ENCODE measurements around the gene DOC2A. TPM values are rescaled to one million over a fixed set of nuclear protein-coding genes. Genes with fewer than 3 reads are reported as not detected.

Gene DOC2A
- total RNA-seq, 4 donors from 2014 or later = 7.2 to 28.8 (median 9.7) TPM

DNA sequence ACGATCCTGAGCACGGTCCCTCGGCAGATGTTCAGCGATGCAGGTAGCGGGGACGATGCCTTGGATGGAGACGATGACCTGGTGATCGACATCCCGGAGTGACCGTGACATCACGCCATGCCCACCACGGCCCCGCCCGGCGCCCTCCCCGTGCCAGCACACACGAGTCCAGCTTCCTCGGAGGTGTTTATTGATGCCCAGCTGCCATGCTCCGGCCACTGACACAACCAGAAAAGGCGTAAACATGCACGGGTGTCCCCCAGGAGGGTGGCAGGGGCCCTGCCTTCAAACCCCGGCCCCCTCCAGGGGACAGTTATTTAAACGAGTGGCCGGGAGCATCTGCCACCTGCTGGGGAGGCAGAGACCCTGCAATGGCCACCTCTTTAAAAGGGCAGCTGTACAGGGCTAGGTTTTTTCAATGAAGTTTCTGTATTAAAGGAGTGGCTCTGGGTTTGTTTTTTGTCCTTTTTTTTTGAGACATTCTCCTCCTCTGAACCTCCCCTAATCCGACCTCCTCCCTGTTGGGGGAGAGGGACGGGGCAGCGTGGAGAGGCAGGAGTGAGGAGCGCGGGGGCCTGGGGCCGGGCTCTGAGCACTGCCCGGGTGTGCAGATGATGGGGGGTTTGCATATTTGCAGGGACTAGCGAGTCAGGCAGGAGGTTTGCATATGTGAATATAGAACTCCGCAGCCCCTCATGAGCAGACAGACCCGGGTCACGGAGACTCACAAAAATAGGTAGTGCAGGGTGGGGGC, 5.3 kb downstream of the DOC2A start:
- no peaks in the 10 kb centered on the region for H3K9me3 ChIP-seq

DNA sequence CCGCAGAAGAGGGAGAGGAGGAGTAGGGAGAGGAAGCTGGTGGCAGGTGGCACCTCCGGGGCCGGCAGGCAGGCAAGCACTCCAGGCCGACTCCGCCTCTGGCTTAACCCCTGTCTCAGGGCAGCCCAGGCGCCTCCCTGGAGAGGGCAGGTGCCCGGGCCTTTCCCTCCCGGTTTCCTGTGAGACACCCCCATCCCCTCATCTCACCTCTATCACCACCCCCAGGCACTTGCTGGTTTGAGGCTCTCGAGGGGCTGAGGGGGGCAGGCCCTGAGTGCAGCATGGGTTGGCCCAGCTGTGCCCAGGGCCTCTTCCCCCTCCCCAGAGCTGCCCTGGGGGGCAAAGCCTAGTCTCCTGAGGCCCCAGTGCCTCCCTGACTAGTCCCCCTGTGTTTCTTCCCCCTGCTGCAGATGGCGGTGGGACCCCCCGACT, 6.0 kb downstream of the DOC2A start:
- Histone ChIP-seq H3K9me3 (no peaks in the 10 kb centered on the region), H3K4me1 (peaks cover 0 to 8% (median 7%) of the 10 kb centered on the region in 4 donors), H3K27ac (no peak overlapping the region), H3K4me3 (no peak overlapping the region), H3K27me3 (peaks cover 13% of the 10 kb centered on the region), H3K36me3 (no peaks in the 10 kb centered on the region)
- intact Hi-C loops (cut with DNase I; ENCODE audit: low total_unique reads) (no loop called here), in situ Hi-C loops (cut with MboI; ENCODE audit: low pct_ligation_motif_present in 1 of 4, low pct_unique_long_range_greater_than_20kb in 1 of 4, low sequenced_read_pairs in 3 of 4) (loop anchor here in 2 of 4 donors (25.0 kb wide), 2 partner anchors 143 to 318 kb away; partner anchors contain the start of genes CDIPT (in 2 of the 2) and QPRT (in 1 of the 2))
- TF ChIP-seq, protein P1, sequence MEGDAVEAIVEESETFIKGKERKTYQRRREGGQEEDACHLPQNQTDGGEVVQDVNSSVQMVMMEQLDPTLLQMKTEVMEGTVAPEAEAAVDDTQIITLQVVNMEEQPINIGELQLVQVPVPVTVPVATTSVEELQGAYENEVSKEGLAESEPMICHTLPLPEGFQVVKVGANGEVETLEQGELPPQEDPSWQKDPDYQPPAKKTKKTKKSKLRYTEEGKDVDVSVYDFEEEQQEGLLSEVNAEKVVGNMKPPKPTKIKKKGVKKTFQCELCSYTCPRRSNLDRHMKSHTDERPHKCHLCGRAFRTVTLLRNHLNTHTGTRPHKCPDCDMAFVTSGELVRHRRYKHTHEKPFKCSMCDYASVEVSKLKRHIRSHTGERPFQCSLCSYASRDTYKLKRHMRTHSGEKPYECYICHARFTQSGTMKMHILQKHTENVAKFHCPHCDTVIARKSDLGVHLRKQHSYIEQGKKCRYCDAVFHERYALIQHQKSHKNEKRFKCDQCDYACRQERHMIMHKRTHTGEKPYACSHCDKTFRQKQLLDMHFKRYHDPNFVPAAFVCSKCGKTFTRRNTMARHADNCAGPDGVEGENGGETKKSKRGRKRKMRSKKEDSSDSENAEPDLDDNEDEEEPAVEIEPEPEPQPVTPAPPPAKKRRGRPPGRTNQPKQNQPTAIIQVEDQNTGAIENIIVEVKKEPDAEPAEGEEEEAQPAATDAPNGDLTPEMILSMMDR (IDR thresholded peaks at IDR 0.05) = no peak
- TF ChIP-seq POLR2AphosphoS5 (IDR thresholded peaks at IDR 0.05) = no peak
- TF ChIP-seq EP300 (IDR thresholded peaks at IDR 0.05; ENCODE audit: low read depth) = no peak
- TF ChIP-seq POLR2A (IDR thresholded peaks at IDR 0.05) = no peak
- WGBS, 2 donors (ENCODE audit: low coverage in 1 of 2) = 34% methylated on average over 9 of the region's 11 CpGs; no CpG with 5 or more reads in 1 of the 2 donors
- no peak for DNase-seq

More for the DNA sequence above, 5.3 kb downstream of the DOC2A start:
- Histone ChIP-seq H3K4me1 (peaks cover 3 to 14% (median 11%) of the 10 kb centered on the region in 4 donors), H3K27ac (no peak overlapping the region), H3K4me3 (no peak overlapping the region), H3K36me3 (no peaks in the 10 kb centered on the region), H3K27me3 (peaks cover 20% of the 10 kb centered on the region)
- in situ Hi-C loops (cut with MboI; ENCODE audit: low pct_ligation_motif_present in 1 of 4, low pct_unique_long_range_greater_than_20kb in 1 of 4, low sequenced_read_pairs in 3 of 4) (loop anchor here in 2 of 4 donors (25.0 kb wide), 2 partner anchors 143 to 318 kb away; partner anchors contain the start of genes CDIPT (in 2 of the 2) and QPRT (in 1 of the 2)), intact Hi-C loops (cut with DNase I; ENCODE audit: low total_unique reads) (no loop called here)
- peak; percentile 37 for DNase-seq
- WGBS, 2 donors (ENCODE audit: low coverage in 1 of 2) = 61% methylated on average over 17 of the region's 35 CpGs; no CpG with 5 or more reads in 1 of the 2 donors
- TF ChIP-seq, protein P1 (IDR thresholded peaks at IDR 0.05) = peak; percentile 83 to 87 (median 85)
- peak in 1 of 3 donors; percentile 5 for TF ChIP-seq POLR2AphosphoS5 (IDR thresholded peaks at IDR 0.05)
- TF ChIP-seq EP300 (IDR thresholded peaks at IDR 0.05; ENCODE audit: low read depth) = no peak

DNA sequence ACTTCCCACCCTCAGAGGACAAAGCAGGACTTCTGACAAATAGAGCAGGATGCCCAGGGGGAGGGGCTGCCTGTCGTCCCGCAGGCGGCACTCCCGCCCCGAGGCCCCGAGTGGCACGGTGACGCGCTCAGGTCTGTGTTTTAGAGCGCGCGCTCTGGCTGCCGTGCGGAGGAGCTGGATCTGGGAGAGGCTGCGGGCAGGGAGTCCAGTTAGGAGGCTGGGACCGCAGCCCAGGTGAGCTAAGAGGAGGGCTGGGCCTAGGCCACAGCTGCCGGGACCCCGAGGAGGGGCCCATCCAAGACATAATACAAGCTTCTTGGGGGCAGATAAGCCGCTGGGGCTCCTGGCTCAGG, 6.4 kb downstream of the DOC2A start:
- Histone ChIP-seq H3K4me3 (no peak overlapping the region), H3K27ac (no peak overlapping the region), H3K27me3 (peaks cover 8% of the 10 kb centered on the region), H3K36me3 (no peaks in the 10 kb centered on the region), H3K9me3 (no peaks in the 10 kb centered on the region), H3K4me1 (peaks cover 0 to 8% (median 7%) of the 10 kb centered on the region in 4 donors)
- no peak for DNase-seq
- 57% methylated on average over 11 of the region's 19 CpGs; no CpG with 5 or more reads in 1 of the 2 donors for WGBS, 2 donors (ENCODE audit: low coverage in 1 of 2)
- intact Hi-C loops (cut with DNase I; ENCODE audit: low total_unique reads) (no loop called here), in situ Hi-C loops (cut with MboI; ENCODE audit: low pct_ligation_motif_present in 1 of 4, low pct_unique_long_range_greater_than_20kb in 1 of 4, low sequenced_read_pairs in 3 of 4) (loop anchor here in 2 of 4 donors (25.0 kb wide), 2 partner anchors 142 to 317 kb away; partner anchors contain the start of genes CDIPT (in 2 of the 2) and QPRT (in 1 of the 2))
- TF ChIP-seq EP300 (IDR thresholded peaks at IDR 0.05; ENCODE audit: low read depth) = no peak
- TF ChIP-seq POLR2AphosphoS5 (IDR thresholded peaks at IDR 0.05) = no peak
- TF ChIP-seq, protein P1 (IDR thresholded peaks at IDR 0.05) = no peak
- TF ChIP-seq POLR2A (IDR thresholded peaks at IDR 0.05) = no peak

DNA sequence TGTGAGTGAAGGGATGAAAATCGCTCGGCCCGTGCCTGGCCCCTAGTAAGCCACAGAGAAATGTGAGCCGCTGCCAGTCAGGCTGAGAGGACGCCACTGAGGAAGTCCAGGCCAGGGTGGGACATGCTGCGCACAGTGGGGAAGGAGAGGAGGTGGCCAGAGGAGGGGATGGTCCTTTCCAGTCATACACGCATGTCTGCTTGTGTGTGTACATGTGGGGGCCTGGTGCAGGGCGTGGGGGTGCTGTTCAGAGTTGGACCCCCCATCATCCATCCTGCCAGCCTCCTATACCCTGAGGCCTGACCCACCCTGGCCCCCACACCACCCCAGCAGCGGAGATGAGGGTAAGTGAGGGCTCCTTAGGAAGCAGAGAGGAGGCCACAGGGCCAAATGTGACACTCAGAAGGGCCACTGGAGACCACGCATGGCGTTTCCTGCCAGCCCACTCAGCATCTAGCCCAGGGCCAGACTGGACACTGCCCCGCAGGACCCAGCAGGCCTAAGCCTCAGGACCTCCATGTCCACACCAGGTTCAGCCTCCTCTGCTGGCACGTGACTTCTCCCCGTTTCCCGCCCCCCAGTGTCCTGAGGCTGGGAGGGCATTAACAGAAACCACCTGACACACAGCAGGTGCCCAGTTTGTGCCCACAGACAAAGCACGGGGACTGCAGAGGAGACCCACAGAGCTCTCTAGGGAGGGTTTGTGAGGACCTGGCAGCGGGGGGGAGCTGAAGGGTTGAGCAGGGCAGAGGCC, 7.0 kb downstream of the DOC2A start:
- Histone ChIP-seq H3K9me3 (no peaks in the 10 kb centered on the region), H3K27ac (no peak overlapping the region), H3K27me3 (peaks cover 3% of the 10 kb centered on the region), H3K36me3 (no peaks in the 10 kb centered on the region), H3K4me3 (no peak overlapping the region), H3K4me1 (peaks cover 0 to 8% (median 7%) of the 10 kb centered on the region in 4 donors)
- WGBS, 2 donors (ENCODE audit: low coverage in 1 of 2) = 81% methylated on average over 17 of the region's 17 CpGs; no CpG with 5 or more reads in 1 of the 2 donors
- intact Hi-C loops (cut with DNase I; ENCODE audit: low total_unique reads) (no loop called here), in situ Hi-C loops (cut with MboI; ENCODE audit: low pct_ligation_motif_present in 1 of 4, low pct_unique_long_range_greater_than_20kb in 1 of 4, low sequenced_read_pairs in 3 of 4) (loop anchor here in 2 of 4 donors (25.0 kb wide), 2 partner anchors 142 to 317 kb away; partner anchors contain the start of genes CDIPT (in 2 of the 2) and QPRT (in 1 of the 2))
- DNase-seq = no peak
- TF ChIP-seq, protein P1 (IDR thresholded peaks at IDR 0.05) = no peak
- no peak for TF ChIP-seq POLR2AphosphoS5 (IDR thresholded peaks at IDR 0.05)
- TF ChIP-seq POLR2A (IDR thresholded peaks at IDR 0.05) = no peak
- TF ChIP-seq EP300 (IDR thresholded peaks at IDR 0.05; ENCODE audit: low read depth) = no peak
